NB4 (cell line): ENCODE measurements around the gene RETSAT.

Experiments
- CTCF ChIP-seq: IDR thresholded peaks from one replicate; pipeline ENCODE4 v1.5.1; 2012; ENCODE audit warnings: low read depth, low read length
- POLR2A ChIP-seq: IDR thresholded peaks from 2 replicates; pipeline ENCODE4 v1.6.1; 2011; ENCODE audit warnings: mild to moderate bottlenecking; ENCODE audit not compliant: insufficient read length; ENCODE audit errors: extremely low read depth

- TF ChIP-seq POLR2A (no peak), CTCF (no peak)
Observed at GRCh38 chr2:85401464-85401805, 47.1 kb upstream of the RETSAT start.
